Calu3 (cell line): ENCODE data around the gene LRCH2. TPM values are rescaled to one million over a fixed set of nuclear protein-coding genes. Genes with fewer than 3 reads are reported as not detected.
"Not testable (repeated sequence)": the region's sequence is repeated elsewhere in the genome, so short reads cannot be mapped to it uniquely, and the experiment has no call there.

Experiments
- BruUV-seq: library from RNA; stranded (reverse); fragments of 400-500 nt; replicated peaks from 2 replicates; lab custom pipeline; 2021; lab: Mats Ljungman, UMichigan
- CTCF ChIA-PET: fragments of 300-600 bp; sonication (Branson Sonifier 250); formaldehyde crosslinking; loops from one replicate; lab custom pipeline; 2022; ENCODE audit warnings: antibody characterized with exemption; lab: Charles Lee
- DNase-seq: peaks from one replicate; pipeline ENCODE4 v3.0.0; 2022
- H3K27ac Mint-ChIP-seq: one replicate; pipeline ENCODE4 v1.8.0; 2022; ENCODE audit warnings: mixed read lengths; ENCODE audit not compliant: unreplicated experiment
- H3K27me3 Mint-ChIP-seq: one replicate; pipeline ENCODE4 v1.8.0; 2022; ENCODE audit warnings: mixed read lengths; ENCODE audit not compliant: unreplicated experiment
- H3K36me3 Mint-ChIP-seq: one replicate; pipeline ENCODE4 v1.8.0; 2022; ENCODE audit warnings: mild to moderate bottlenecking, moderate library complexity, mixed read lengths; ENCODE audit not compliant: insufficient read depth, unreplicated experiment
- H3K4me1 Mint-ChIP-seq: one replicate; pipeline ENCODE4 v1.8.0; 2022; ENCODE audit warnings: mild to moderate bottlenecking, low read depth, mixed read lengths; ENCODE audit not compliant: unreplicated experiment
- H3K4me3 Mint-ChIP-seq: one replicate; pipeline ENCODE4 v1.8.0; 2022; ENCODE audit warnings: mild to moderate bottlenecking, low read depth, moderate library complexity, mixed read lengths; ENCODE audit not compliant: unreplicated experiment
- H3K9me3 Mint-ChIP-seq: one replicate; pipeline ENCODE4 v1.8.0; 2022; ENCODE audit warnings: low read depth, mixed read lengths; ENCODE audit not compliant: unreplicated experiment
- CTCF ChIP-seq: fragments of 200-600 bp; IDR thresholded peaks from one replicate; pipeline ENCODE4 v1.8.0; 2022; ENCODE audit warnings: antibody characterized with exemption; ENCODE audit not compliant: unreplicated experiment
- intact Hi-C: fragments of 100-400 bp; cut with micrococcal nuclease; formaldehyde crosslinking; loops from one replicate; pipeline ENCODE4 v1.10.0; 2022; ENCODE audit not compliant: unreplicated experiment
- total RNA-seq: library from RNA; stranded (reverse); gene quantifications from 2 replicates; pipeline ENCODE4 v1.2.3, GENCODE V29; 2022

LRCH2 gene
- total RNA-seq, 1 experiment from 2014 or later, result not detected

DNA sequence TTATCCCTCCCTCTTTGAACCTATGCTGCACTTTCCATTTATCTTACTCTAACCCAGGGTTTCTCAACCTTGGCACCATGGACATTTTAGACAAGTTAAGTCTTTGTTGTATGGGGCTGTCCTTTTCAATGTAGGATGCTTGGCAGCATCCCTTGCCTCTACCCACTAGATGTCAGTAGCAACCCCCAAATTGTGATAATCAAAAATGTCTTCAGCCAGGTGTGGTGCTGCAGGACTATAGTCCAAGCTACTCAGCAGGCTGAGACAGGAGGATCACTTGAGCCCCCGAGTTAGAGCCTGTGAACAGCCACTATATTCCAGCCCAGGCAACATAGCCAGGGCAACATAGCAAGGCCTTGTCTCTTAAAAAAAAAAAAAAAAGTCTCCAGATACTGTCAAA lies 7.0 kb downstream of the LRCH2 start:
- no TSS peak for BruUV-seq
- Mint-ChIP-seq H3K27ac (no peak overlapping the region), H3K36me3 (no peaks in the 10 kb centered on the region), H3K27me3 (no peaks in the 10 kb centered on the region), H3K9me3 (no peaks in the 10 kb centered on the region), H3K4me1 (peaks cover 9% of the 10 kb centered on the region), H3K4me3 (no peak overlapping the region)
- peak; percentile 25 for DNase-seq
- peak; percentile 41 for TF ChIP-seq CTCF
- CTCF ChIA-PET, result interaction anchor here (0.5 to 0.9 kb wide), 3 partner anchors 451 to 600 kb away, joined by 3 to 5 read pairs (median 3); no protein-coding TSS in a partner anchor
- intact Hi-C loops, result loop anchor here (1.0 to 5.0 kb wide), 6 partner anchors 41 to 465 kb away; no protein-coding TSS in a partner anchor

DNA sequence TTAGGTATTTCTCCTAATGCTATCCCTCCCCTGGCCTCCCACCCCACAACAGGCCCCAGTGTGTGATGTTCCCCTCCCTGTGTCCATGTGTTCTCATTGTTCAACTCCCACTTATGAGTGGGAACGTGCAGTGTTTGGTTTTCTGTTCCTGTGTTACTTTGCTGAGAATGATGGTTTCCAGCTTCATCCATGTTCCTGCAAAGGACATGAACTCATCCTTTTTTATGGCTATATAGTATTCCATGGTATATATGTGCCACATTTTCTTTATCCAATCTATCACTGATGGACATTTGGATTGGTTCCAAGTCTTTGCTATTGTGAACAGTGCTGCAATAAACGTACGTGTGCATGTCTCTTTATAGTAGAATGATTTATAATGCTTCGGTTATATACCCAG lies 16.6 kb downstream of the LRCH2 start:
- intact Hi-C loops, result not testable (repeated sequence)
- peaks cover 10% of the 10 kb centered on the region for H3K27me3 Mint-ChIP-seq

GRCh38 chrX:115214605-115215004 lies 19.3 kb downstream of the LRCH2 start:
- Mint-ChIP-seq H3K4me1 (no peaks in the 10 kb centered on the region), H3K27ac (no peak overlapping the region), H3K4me3 (no peak overlapping the region), H3K27me3 (peaks cover 10% of the 10 kb centered on the region), H3K36me3 (no peaks in the 10 kb centered on the region), H3K9me3 (no peaks in the 10 kb centered on the region)
- CTCF ChIA-PET, result no interaction called here
- no TSS peak for BruUV-seq
- intact Hi-C loops, result no loop called here
- TF ChIP-seq CTCF, result no peak
- no peak for DNase-seq

More for the DNA sequence above, 16.6 kb downstream of the LRCH2 start:
- H3K36me3 Mint-ChIP-seq, H3K9me3 Mint-ChIP-seq, CTCF ChIA-PET, BruUV-seq, H3K4me1 Mint-ChIP-seq, DNase-seq, H3K27ac Mint-ChIP-seq, H3K4me3 Mint-ChIP-seq: not testable (repeated sequence)

- Mint-ChIP-seq H3K4me1 (no peaks in the 10 kb centered on the region), H3K4me3 (no peak overlapping the region), H3K27me3 (peaks cover 10% of the 10 kb centered on the region), H3K9me3 (no peaks in the 10 kb centered on the region), H3K36me3 (no peaks in the 10 kb centered on the region), H3K27ac (no peak overlapping the region)
- BruUV-seq, result no TSS peak
- intact Hi-C loops, result no loop called here
- no peak for DNase-seq
- CTCF ChIA-PET, result no interaction called here
- TF ChIP-seq CTCF, result no peak
Measured at GRCh38 chrX:115214151-115214550, 19.7 kb downstream of the LRCH2 start.

DNA sequence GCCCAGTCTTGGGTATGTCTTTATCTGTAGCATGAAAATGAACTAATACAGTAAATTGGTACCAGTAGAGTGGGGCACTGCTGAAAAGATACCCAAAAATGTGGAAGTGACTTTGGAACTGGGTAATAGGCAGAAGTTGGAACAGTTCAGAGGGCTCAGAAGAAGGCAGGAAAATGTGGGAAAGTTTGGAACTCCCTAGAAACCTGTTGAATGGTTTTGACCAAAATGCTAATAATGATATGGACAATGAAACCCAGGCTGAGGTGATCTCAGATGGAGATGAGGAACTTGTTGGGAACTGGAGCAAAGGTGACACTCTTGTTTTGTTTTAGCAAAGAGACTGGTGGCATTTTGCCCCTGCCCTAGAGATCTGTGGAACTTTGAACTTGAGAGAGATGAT lies 24.3 kb downstream of the LRCH2 start:
- H3K36me3 Mint-ChIP-seq, intact Hi-C loops: not testable (repeated sequence)

More for the DNA sequence above, 24.3 kb downstream of the LRCH2 start:
- BruUV-seq, DNase-seq, H3K4me3 Mint-ChIP-seq, H3K27me3 Mint-ChIP-seq, CTCF ChIA-PET, H3K27ac Mint-ChIP-seq, H3K9me3 Mint-ChIP-seq, H3K4me1 Mint-ChIP-seq: not testable (repeated sequence)
